Measurements from ENCODE around the gene ABHD12. TPM values are rescaled to one million over a fixed set of nuclear protein-coding genes. Genes with fewer than 3 reads are reported as not detected.
A peak's percentile ranks its signal among the peaks of the same experiment; 100 is the strongest.

The ABHD12 gene
- total and polyA plus RNA-seq, 2 donors (not counting 1 experiment from before 2014, with no cell fraction given) = 9.6 to 28.3 TPM

- no peak for DNase-seq
- Histone ChIP-seq H3K4me1 (ENCODE audit: control insufficient read depth in 2 of 2, insufficient read depth in 2 of 2, low read length in 2 of 2) (peaks cover 5 to 6% of the 10 kb centered on the region in 2 donors), H3K79me2 (ENCODE audit: control insufficient read depth, insufficient read depth, low read length) (peaks cover 6% of the 10 kb centered on the region), H3K9me3 (ENCODE audit: control extremely low read depth in 1 of 3, control insufficient read depth in 2 of 3, insufficient read depth in 1 of 3, low read length in 2 of 3) (peaks cover 2% of the 10 kb centered on the region in 3 donors), H3K27me3 (replicated peaks in 1 of 4; ENCODE audit: control extremely low read depth in 1 of 4, control insufficient read depth in 3 of 4, insufficient read depth in 4 of 4, low read length in 3 of 4) (no peaks in the 10 kb centered on the region), H2AFZ (ENCODE audit: insufficient read depth, low read depth, low read length, poor library complexity, severe bottlenecking) (no peak overlapping the region), H4K20me1 (ENCODE audit: control insufficient read depth, insufficient read depth, low read length, poor library complexity, severe bottlenecking) (no peaks in the 10 kb centered on the region), H3K4me2 (replicated peaks; ENCODE audit: low read depth, low read length, poor library complexity, severe bottlenecking) (no peak overlapping the region), H3K4me3 (ENCODE audit: control extremely low read depth in 1 of 5, extremely low read depth in 1 of 5, insufficient read depth in 1 of 5, low read depth in 2 of 5, low read length in 4 of 5) (no peak overlapping the region), H3K36me3 (replicated peaks in 1 of 2; ENCODE audit: control extremely low read depth in 1 of 2, control insufficient read depth in 1 of 2, extremely low read depth in 1 of 2, insufficient read depth in 2 of 2, low read length in 1 of 2) (no peaks in the 10 kb centered on the region), H3K27ac (ENCODE audit: low read length in 2 of 2) (no peak overlapping the region), H3K9ac (ENCODE audit: low read length) (no peak overlapping the region)
- CTCF ChIA-PET = interaction anchor here (3.5 kb wide), 1 partner anchor 11 kb away, joined by 40 read pairs; no protein-coding TSS in a partner anchor
- ATAC-seq (ENCODE audit: low read depth) = no peak
- TF ChIP-seq CTCF (IDR thresholded peaks at IDR 0.05) = no peak
- TF ChIP-seq EZH2 (IDR thresholded peaks at IDR 0.05; ENCODE audit: borderline replicate concordance, insufficient read depth, low read depth, low read length, poor library complexity, severe bottlenecking) = no peak
- POLR2A ChIA-PET = no interaction called here
- no peak overlapping the region for H3K27ac Mint-ChIP-seq
- intact Hi-C loops (cut with micrococcal nuclease) = loop anchor here (5.0 kb wide), 1 partner anchor 162 kb away; the partner anchor contains the start of gene PYGB
- 99% methylated on average over 4 of the region's 5 CpGs for WGBS (ENCODE audit: insufficient coverage)
- no peaks in the 10 kb centered on the region for H3K27me3 Mint-ChIP-seq
- H3K4me1 Mint-ChIP-seq = peaks cover 12% of the 10 kb centered on the region
- H3K4me3 Mint-ChIP-seq = peak overlapping the region; percentile 20
- H3K9me3 Mint-ChIP-seq (ENCODE audit: insufficient read depth) = no peaks in the 10 kb centered on the region
Measured at GRCh38 chr20:25408890-25409289, 18.3 kb upstream of the ABHD12 start.

GRCh38 chr20:25408170-25408547 lies 17.5 kb upstream of the ABHD12 start:
- peak overlapping the region; percentile 90 for H3K9ac ChIP-seq (ENCODE audit: low read length)
- intact Hi-C loops (cut with micrococcal nuclease) = loop anchor here (5.0 kb wide), 1 partner anchor 161 kb away; the partner anchor contains the start of gene PYGB
- CTCF ChIA-PET = interaction anchor here (1.4 to 3.5 kb wide), 3 partner anchors 10 to 414 kb away, joined by 5 to 40 read pairs (median 10); no protein-coding TSS in a partner anchor
- peaks cover 12% of the 10 kb centered on the region for H3K4me1 Mint-ChIP-seq
- DNase-seq = no peak
- TF ChIP-seq EZH2 (IDR thresholded peaks at IDR 0.05; ENCODE audit: borderline replicate concordance, insufficient read depth, low read depth, low read length, poor library complexity, severe bottlenecking) (no peak), CTCF (IDR thresholded peaks at IDR 0.05) (no peak)
- peak overlapping the region in 1 of 2 donors; percentile 69 for H3K27ac ChIP-seq (ENCODE audit: low read length in 2 of 2)
- peak overlapping the region; percentile 46 for H3K27ac Mint-ChIP-seq
- no peak for ATAC-seq (ENCODE audit: low read depth)
- POLR2A ChIA-PET = interaction anchor here (0.7 to 1.3 kb wide), 2 partner anchors 9 to 17 kb away, joined by 3 read pairs; partner anchors contain the start of gene ABHD12
- 0% methylated on average over 1 of the region's 4 CpGs for WGBS (ENCODE audit: insufficient coverage)
- no peaks in the 10 kb centered on the region for H3K27me3 Mint-ChIP-seq
- peak overlapping the region; percentile 95 for H3K4me3 Mint-ChIP-seq
- no peaks in the 10 kb centered on the region for H3K27me3 ChIP-seq (replicated peaks in 1 of 4; ENCODE audit: control extremely low read depth in 1 of 4, control insufficient read depth in 3 of 4, insufficient read depth in 4 of 4, low read length in 3 of 4)
- peak overlapping the region; percentile 96 for H2AFZ ChIP-seq (ENCODE audit: insufficient read depth, low read depth, low read length, poor library complexity, severe bottlenecking)
- peaks cover 6% of the 10 kb centered on the region for H3K79me2 ChIP-seq (ENCODE audit: control insufficient read depth, insufficient read depth, low read length)
- peak overlapping the region; percentile 87 for H3K4me2 ChIP-seq (replicated peaks; ENCODE audit: low read depth, low read length, poor library complexity, severe bottlenecking)
- no peaks in the 10 kb centered on the region for H3K36me3 ChIP-seq (replicated peaks in 1 of 2; ENCODE audit: control extremely low read depth in 1 of 2, control insufficient read depth in 1 of 2, extremely low read depth in 1 of 2, insufficient read depth in 2 of 2, low read length in 1 of 2)
- H3K9me3 ChIP-seq (ENCODE audit: control extremely low read depth in 1 of 3, control insufficient read depth in 2 of 3, insufficient read depth in 1 of 3, low read length in 2 of 3) = peaks cover 2 to 9% (median 7%) of the 10 kb centered on the region in 3 donors
- H4K20me1 ChIP-seq (ENCODE audit: control insufficient read depth, insufficient read depth, low read length, poor library complexity, severe bottlenecking) = no peaks in the 10 kb centered on the region
- H3K9me3 Mint-ChIP-seq (ENCODE audit: insufficient read depth) = peaks cover 6% of the 10 kb centered on the region
- H3K4me3 ChIP-seq (ENCODE audit: control extremely low read depth in 1 of 5, extremely low read depth in 1 of 5, insufficient read depth in 1 of 5, low read depth in 2 of 5, low read length in 4 of 5) = peak overlapping the region; percentile 71 to 80 (median 74)
- peaks cover 5 to 6% of the 10 kb centered on the region in 2 donors for H3K4me1 ChIP-seq (ENCODE audit: control insufficient read depth in 2 of 2, insufficient read depth in 2 of 2, low read length in 2 of 2)
